Stimulated activated CD8-positive, alpha-beta memory T cell treated with anti-CD3 and anti-CD28 coated beads, Interleukin-12 subunit alpha, Interleukin-12 subunit beta, amount 100 ng/mL, for 24 hours (primary cell): ENCODE results near the gene ISCU.
"Not testable (repeated sequence)": the region's sequence is repeated elsewhere in the genome, so short reads cannot be mapped to it uniquely, and the experiment has no call there.

Experiments used
- DNase-seq: peaks from one replicate; pipeline ENCODE4 v3.0.0-alpha.2; 2020; ENCODE audit errors: extremely low read depth

The ISCU gene

GRCh38 chr12:108618079-108618952, 55.9 kb downstream of the ISCU start:
- DNase-seq = no peak

GRCh38 chr12:108618953-108619274, 56.5 kb downstream of the ISCU start:
- not testable (repeated sequence) for DNase-seq
